CD14-positive monocyte (primary cell): ENCODE results near the gene SGCE. TPM values are rescaled to one million over a fixed set of nuclear protein-coding genes. Genes with fewer than 3 reads are reported as not detected.
"Not testable (repeated sequence)": the region's sequence is repeated elsewhere in the genome, so short reads cannot be mapped to it uniquely, and the experiment has no call there.

Experiments
- DNase-seq, 3 donors: peaks; one replicate each; pipeline ENCODE4 v3.0.0-alpha.2; 2011 to 2022
- H2AFZ ChIP-seq: 2 replicates; pipeline ENCODE4 v1.6.0; 2012; ENCODE audit warnings: mild to moderate bottlenecking, low read depth, low read length, inconsistent platforms; ENCODE audit not compliant: insufficient read depth, poor library complexity, severe bottlenecking
- H3K27ac ChIP-seq, 2 donors: 1 replicate in 1 of 2; 2 replicates in 1 of 2; pipeline ENCODE4 v1.5.1; 2012 to 2013; ENCODE audit warnings: low read length in 2 of 2, control low read depth in 1 of 2, inconsistent platforms in 1 of 2, low read depth in 1 of 2, mild to moderate bottlenecking in 1 of 2
- H3K27me3 ChIP-seq, 2 donors: one replicate each; pipeline versions ENCODE4 v1.6.0 to v1.6.1; 2011 to 2013; ENCODE audit warnings: low read length in 2 of 2; ENCODE audit not compliant: control insufficient read depth in 2 of 2, insufficient read depth in 2 of 2
- H3K36me3 ChIP-seq, 2 donors: replicated peaks in 1 of 2; 1 replicate in 1 of 2; 2 replicates in 1 of 2; pipeline versions ENCODE4 v1.5.1 to v1.6.1; 2012 to 2013; ENCODE audit warnings: low read length in 2 of 2, control low read depth in 1 of 2, inconsistent platforms in 1 of 2, mild to moderate bottlenecking in 1 of 2; ENCODE audit not compliant: insufficient read depth in 2 of 2, control insufficient read depth in 1 of 2
- H3K4me1 ChIP-seq, 2 donors: 1 replicate in 1 of 2; 2 replicates in 1 of 2; pipeline versions ENCODE4 v1.5.1 to v1.6.1; 2012 to 2013; ENCODE audit warnings: low read length in 2 of 2, control low read depth in 1 of 2, inconsistent platforms in 1 of 2, mild to moderate bottlenecking in 1 of 2, moderate library complexity in 1 of 2; ENCODE audit not compliant: insufficient read depth in 2 of 2, control insufficient read depth in 1 of 2
- H3K4me2 ChIP-seq: replicated peaks from 2 replicates; pipeline ENCODE3; 2012; ENCODE audit warnings: low read length, moderate library complexity, mild to moderate bottlenecking; ENCODE audit not compliant: poor library complexity, severe bottlenecking; ENCODE audit errors: extremely low read depth
- H3K4me3 ChIP-seq, 3 experiments: fragments of 200-600 bp in 1 of 3; sonication (generic) in 1 of 3; replicated peaks in 1 of 3; 1 replicate in 2 of 3; 2 replicates in 1 of 3; pipeline ENCODE4 v1.5.1; 2011 to 2013; ENCODE audit warnings: low read length in 3 of 3, mild to moderate bottlenecking in 3 of 3, control low read depth in 2 of 3, low read depth in 2 of 3, inconsistent platforms in 1 of 3, moderate library complexity in 1 of 3
- H3K79me2 ChIP-seq: 2 replicates; pipeline ENCODE4 v1.6.0; 2012; ENCODE audit warnings: mild to moderate bottlenecking, control low read depth, inconsistent platforms, low read length, moderate library complexity; ENCODE audit not compliant: insufficient read depth
- H3K9ac ChIP-seq: 2 replicates; pipeline ENCODE4 v1.6.0; 2017; ENCODE audit warnings: low read length, mild to moderate bottlenecking; ENCODE audit not compliant: insufficient read depth, poor library complexity, severe bottlenecking
- H3K9me3 ChIP-seq, 2 donors: replicated peaks in 1 of 2; 1 replicate in 1 of 2; 2 replicates in 1 of 2; pipeline versions ENCODE4 v1.5.1 to v1.6.1; 2012 to 2013; ENCODE audit warnings: low read length in 2 of 2, control low read depth in 1 of 2; ENCODE audit not compliant: control insufficient read depth in 1 of 2, insufficient read depth in 1 of 2
- H4K20me1 ChIP-seq: 2 replicates; pipeline ENCODE4 v1.6.0; 2012; ENCODE audit warnings: mild to moderate bottlenecking, low read length, control low read depth, moderate library complexity; ENCODE audit not compliant: insufficient read depth
- H3K27ac Mint-ChIP-seq, 7 donors: one replicate each; pipeline ENCODE4 v1.8.0; 2020; ENCODE audit warnings: mild to moderate bottlenecking in 7 of 7, mixed read lengths in 7 of 7, moderate library complexity in 6 of 7, inconsistent platforms in 2 of 7
- H3K27me3 Mint-ChIP-seq, 3 donors: one replicate each; pipeline ENCODE4 v1.8.0; 2021 to 2022; ENCODE audit warnings: low read depth in 3 of 3, mild to moderate bottlenecking in 3 of 3, mixed read lengths in 3 of 3, moderate library complexity in 3 of 3, inconsistent platforms in 1 of 3
- H3K36me3 Mint-ChIP-seq, 2 donors: one replicate each; pipeline ENCODE4 v1.8.0; 2020; ENCODE audit warnings: mixed read lengths in 2 of 2, inconsistent platforms in 1 of 2, mild to moderate bottlenecking in 1 of 2
- H3K4me1 Mint-ChIP-seq: one replicate; pipeline ENCODE4 v1.8.0; 2020; ENCODE audit warnings: mild to moderate bottlenecking, mixed read lengths
- H3K4me3 Mint-ChIP-seq, 2 donors: one replicate each; pipeline ENCODE4 v1.8.0; 2020; ENCODE audit warnings: mild to moderate bottlenecking in 2 of 2, mixed read lengths in 2 of 2, moderate library complexity in 1 of 2
- H3K9me3 Mint-ChIP-seq, 7 donors: one replicate each; pipeline ENCODE4 v1.8.0; 2020 to 2022; ENCODE audit warnings: mixed read lengths in 7 of 7, mild to moderate bottlenecking in 6 of 7, moderate library complexity in 6 of 7, inconsistent platforms in 2 of 7
- WGBS: methylation state at CpG from one replicate; pipeline ENCODE4 v1.1.5; 2013; ENCODE audit warnings: missing lambda C conversion rate; ENCODE audit not compliant: insufficient coverage; 5-methylcytosine and 5-hydroxymethylcytosine counted together
- intact Hi-C, 2 donors: fragments of 100-400 bp; cut with micrococcal nuclease; formaldehyde crosslinking; loops; one replicate each; pipeline versions ENCODE4 v1.15.0 to v1.15.1; 2023
- polyA minus RNA-seq: library from RNA; depleted of rRNA, polyadenylated mRNA; stranded (reverse); fragments of >200 nt; gene quantifications from 2 replicates; pipeline ENCODE4 v1.2.3, GENCODE V29; 2012
- polyA plus RNA-seq, 3 donors: library from polyadenylated mRNA; depleted of rRNA in 1 of 3; unstranded in 2 of 3; stranded (reverse) in 1 of 3; fragments of 300-500 nt in 2 of 3; fragments of >200 nt in 1 of 3; fragmentation: Illumina TruSeq in 2 of 3; gene quantifications; 1 replicate in 2 of 3; 2 replicates in 1 of 3; pipeline ENCODE4 v1.2.3, GENCODE V29; 2012 to 2021
- total RNA-seq, 12 experiments: library from RNA in 1 of 12; stranded (reverse) in 1 of 12; fragments of 120-200 nt in 1 of 12; gene quantifications; one replicate each; pipeline ENCODE4 v1.2.4 and lab custom pipeline; 2013 to 2026; ENCODE audit warnings: mixed read lengths in 6 of 12, inconsistent platforms in 1 of 12
- TF ChIP-seq, protein P1 (sequence below): fragments of 200-600 bp; IDR thresholded peaks from one replicate; pipeline ENCODE4 v1.8.0; 2022; ENCODE audit warnings: antibody characterized with exemption, mild to moderate bottlenecking

The SGCE gene, protein sequence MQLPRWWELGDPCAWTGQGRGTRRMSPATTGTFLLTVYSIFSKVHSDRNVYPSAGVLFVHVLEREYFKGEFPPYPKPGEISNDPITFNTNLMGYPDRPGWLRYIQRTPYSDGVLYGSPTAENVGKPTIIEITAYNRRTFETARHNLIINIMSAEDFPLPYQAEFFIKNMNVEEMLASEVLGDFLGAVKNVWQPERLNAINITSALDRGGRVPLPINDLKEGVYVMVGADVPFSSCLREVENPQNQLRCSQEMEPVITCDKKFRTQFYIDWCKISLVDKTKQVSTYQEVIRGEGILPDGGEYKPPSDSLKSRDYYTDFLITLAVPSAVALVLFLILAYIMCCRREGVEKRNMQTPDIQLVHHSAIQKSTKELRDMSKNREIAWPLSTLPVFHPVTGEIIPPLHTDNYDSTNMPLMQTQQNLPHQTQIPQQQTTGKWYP
- 1.4 TPM for total RNA-seq (2013)
- polyA plus RNA-seq (not detected), polyA minus RNA-seq (0.14 TPM in 1 of 2 replicates, not detected in the other), total RNA-seq (lab: John Stamatoyannopoulos, UW) (0 to 9.7 (median 0.18) reads per million in 11 experiments)

DNA sequence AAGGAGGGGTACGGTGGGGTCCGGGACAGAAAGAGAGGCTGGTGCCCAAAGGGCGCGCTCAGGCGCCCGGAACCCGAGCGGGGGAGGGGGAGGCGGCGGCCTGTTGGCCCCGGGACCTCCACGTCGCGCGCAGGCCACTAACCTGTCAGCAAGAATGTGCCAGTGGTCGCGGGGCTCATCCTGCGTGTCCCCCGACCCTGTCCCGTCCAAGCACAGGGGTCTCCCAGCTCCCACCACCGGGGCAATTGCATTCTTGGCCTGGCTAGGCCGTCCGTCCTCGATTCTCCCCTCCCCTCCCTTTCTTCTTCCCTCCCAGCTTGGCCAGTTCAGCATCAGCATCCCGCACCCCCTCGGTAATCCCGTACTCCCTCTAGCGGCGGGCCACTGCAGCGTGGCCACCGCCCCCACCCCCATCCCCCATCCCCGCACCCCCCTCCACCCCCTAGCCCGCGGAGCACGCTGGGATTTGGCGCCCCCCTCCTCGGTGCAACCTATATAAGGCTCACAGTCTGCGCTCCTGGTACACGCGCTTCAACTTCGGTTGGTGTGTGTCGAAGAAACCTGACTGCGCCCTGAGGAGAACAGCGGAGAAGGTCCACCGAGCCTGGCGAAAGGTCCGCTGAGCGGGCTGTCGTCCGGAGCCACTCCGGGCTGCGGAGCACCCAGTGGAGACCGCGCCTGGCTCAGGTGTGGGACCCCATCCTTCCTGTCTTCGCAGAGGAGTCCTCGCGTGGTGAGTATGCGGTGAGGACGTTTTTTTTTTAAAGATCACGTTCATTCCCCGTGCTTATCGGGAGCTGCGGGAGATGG is at the start of gene SGCE:
Gene SGCE, minus strand, starts transcription at position 286 of the 810 bp plus-strand sequence. Its CDS starts 35 bp downstream, at position 251.
- Histone ChIP-seq H3K27me3 (peaks cover 42 to 58% of the 10 kb centered on the region in 2 donors), H3K4me1 (peaks cover 34 to 40% of the 10 kb centered on the region in 2 donors), H3K36me3 (no peaks in the 10 kb centered on the region), H3K9ac (no peak within 1 kb of the TSS), H3K27ac (no peak within 1 kb of the TSS), H3K79me2 (no peaks in the 10 kb centered on the region), H3K4me2 (peak within 1 kb of the TSS; percentile 73), H2AFZ (peak within 1 kb of the TSS; percentile 75), H3K9me3 (peaks cover 16 to 30% of the 10 kb centered on the region in 2 donors), H4K20me1 (no peaks in the 10 kb centered on the region), H3K4me3 (peak within 1 kb of the TSS in 1 of 3 experiments; percentile 75)
- H3K4me3 Mint-ChIP-seq: peak within 1 kb of the TSS; percentile 81 to 89
- peaks cover 29% of the 10 kb centered on the region for H3K4me1 Mint-ChIP-seq
- TF ChIP-seq, protein P1, sequence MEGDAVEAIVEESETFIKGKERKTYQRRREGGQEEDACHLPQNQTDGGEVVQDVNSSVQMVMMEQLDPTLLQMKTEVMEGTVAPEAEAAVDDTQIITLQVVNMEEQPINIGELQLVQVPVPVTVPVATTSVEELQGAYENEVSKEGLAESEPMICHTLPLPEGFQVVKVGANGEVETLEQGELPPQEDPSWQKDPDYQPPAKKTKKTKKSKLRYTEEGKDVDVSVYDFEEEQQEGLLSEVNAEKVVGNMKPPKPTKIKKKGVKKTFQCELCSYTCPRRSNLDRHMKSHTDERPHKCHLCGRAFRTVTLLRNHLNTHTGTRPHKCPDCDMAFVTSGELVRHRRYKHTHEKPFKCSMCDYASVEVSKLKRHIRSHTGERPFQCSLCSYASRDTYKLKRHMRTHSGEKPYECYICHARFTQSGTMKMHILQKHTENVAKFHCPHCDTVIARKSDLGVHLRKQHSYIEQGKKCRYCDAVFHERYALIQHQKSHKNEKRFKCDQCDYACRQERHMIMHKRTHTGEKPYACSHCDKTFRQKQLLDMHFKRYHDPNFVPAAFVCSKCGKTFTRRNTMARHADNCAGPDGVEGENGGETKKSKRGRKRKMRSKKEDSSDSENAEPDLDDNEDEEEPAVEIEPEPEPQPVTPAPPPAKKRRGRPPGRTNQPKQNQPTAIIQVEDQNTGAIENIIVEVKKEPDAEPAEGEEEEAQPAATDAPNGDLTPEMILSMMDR: peak; percentile 24
- H3K27me3 Mint-ChIP-seq: peaks cover 48 to 56% (median 49%) of the 10 kb centered on the region in 3 donors
- H3K27ac Mint-ChIP-seq: peak within 1 kb of the TSS in 1 of 7 donors; percentile 9
- WGBS: 26% methylated on average over 52 of the region's 63 CpGs
- intact Hi-C loops: no loop called here
- peaks cover 3 to 25% (median 13%) of the 10 kb centered on the region in 7 donors for H3K9me3 Mint-ChIP-seq
- H3K36me3 Mint-ChIP-seq: peaks cover 0 to 4% of the 10 kb centered on the region in 2 donors
- DNase-seq: peak in 2 of 3 donors; percentile 12 to 23

DNA sequence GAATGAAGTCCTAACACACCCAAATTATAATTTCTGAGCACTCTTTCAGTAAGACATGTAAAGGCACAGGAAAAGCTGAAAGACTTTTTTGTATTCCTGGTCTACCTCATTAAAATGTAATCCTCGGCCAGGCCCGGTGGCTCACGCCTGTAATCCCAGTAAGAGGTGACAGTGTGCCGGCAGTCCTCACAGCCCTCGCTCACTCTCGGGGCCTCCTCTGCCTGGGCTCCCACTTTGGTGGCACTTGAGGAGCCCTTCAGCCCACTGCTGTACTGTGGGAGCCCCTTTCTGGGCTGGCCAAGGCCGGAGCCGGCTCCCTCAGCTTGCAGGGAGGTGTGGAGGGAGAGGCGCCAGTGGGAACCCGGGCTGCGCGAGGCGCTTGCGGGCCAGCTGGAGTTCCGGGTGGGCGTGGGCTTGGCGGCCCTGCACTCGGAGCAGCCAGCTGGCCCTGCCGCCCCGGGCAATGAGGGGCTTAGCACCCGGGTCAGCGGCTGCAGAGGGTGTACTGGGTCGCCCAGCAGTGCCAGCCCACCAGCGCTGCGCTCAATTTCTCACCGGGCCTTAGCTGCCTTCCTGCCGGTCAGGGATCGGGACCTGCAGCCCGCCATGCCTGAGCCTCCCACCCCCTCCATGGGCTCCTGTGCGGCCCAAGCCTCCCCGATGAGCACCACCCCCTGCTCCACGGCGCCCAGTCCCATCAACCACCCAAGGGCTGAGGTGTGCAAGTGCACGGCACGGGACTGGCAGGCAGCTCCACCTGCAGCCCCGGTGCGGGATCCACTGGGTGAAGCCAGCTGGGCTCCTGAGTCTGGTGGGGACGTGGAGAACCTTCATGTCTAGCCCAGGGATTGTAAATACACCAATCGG is 49.5 kb upstream of the SGCE start:
- WGBS: 97% methylated on average over 20 of the region's 39 CpGs

More for the DNA sequence above, 49.5 kb upstream of the SGCE start:
- DNase-seq, H3K27me3 ChIP-seq, H3K4me1 Mint-ChIP-seq, H3K4me1 ChIP-seq, H3K27ac ChIP-seq, H2AFZ ChIP-seq, H3K4me3 ChIP-seq, H3K79me2 ChIP-seq, intact Hi-C loops, H3K9me3 ChIP-seq, H4K20me1 ChIP-seq, H3K36me3 ChIP-seq, H3K27me3 Mint-ChIP-seq, H3K4me2 ChIP-seq, H3K4me3 Mint-ChIP-seq, H3K36me3 Mint-ChIP-seq, H3K9ac ChIP-seq: not testable (repeated sequence)
- Mint-ChIP-seq H3K9me3 (peaks cover 0 to 18% (median 8%) of the 10 kb centered on the region in 7 donors), H3K27ac (peak overlapping the region in 1 of 7 donors; percentile 24)
